Osteoblast (primary cell): Measurements from ENCODE around the gene CACNA1E. TPM values are rescaled to one million over a fixed set of nuclear protein-coding genes. Genes with fewer than 3 reads are reported as not detected.

Experiments used
- DNase-seq: peaks from one replicate; pipeline ENCODE4 v3.0.0; 2011; ENCODE audit warnings: low spot score, mixed read lengths; ENCODE audit not compliant: insufficient read length; ENCODE audit errors: missing footprints
- H2AFZ ChIP-seq: 2 replicates; pipeline ENCODE4 v1.6.0; 2011; ENCODE audit warnings: mild to moderate bottlenecking, low read length
- H3K27ac ChIP-seq: 2 replicates; pipeline ENCODE4 v1.5.1; 2011; ENCODE audit warnings: mild to moderate bottlenecking, low read depth, low read length, moderate library complexity
- H3K27me3 ChIP-seq: 2 replicates; pipeline ENCODE4 v1.6.0; 2012; ENCODE audit warnings: mild to moderate bottlenecking, control low read depth, inconsistent platforms, low read length, moderate library complexity; ENCODE audit not compliant: insufficient read depth
- H3K36me3 ChIP-seq: 2 replicates; pipeline ENCODE4 v1.5.1; 2011; ENCODE audit warnings: mild to moderate bottlenecking, low read length, control low read depth, moderate library complexity; ENCODE audit not compliant: insufficient read depth
- H3K4me1 ChIP-seq: 2 replicates; pipeline ENCODE4 v1.5.1; 2011; ENCODE audit warnings: mild to moderate bottlenecking, low read length, control low read depth, moderate library complexity; ENCODE audit not compliant: insufficient read depth
- H3K4me2 ChIP-seq: 2 replicates; pipeline ENCODE4 v1.6.0; 2011; ENCODE audit warnings: mild to moderate bottlenecking, low read length; ENCODE audit not compliant: insufficient read depth
- H3K4me3 ChIP-seq: fragments of 200-600 bp; sonication (generic); 3 replicates; pipeline ENCODE4 v1.5.1; 2012; ENCODE audit warnings: mild to moderate bottlenecking, low read length, inconsistent platforms; ENCODE audit not compliant: insufficient read depth
- H3K79me2 ChIP-seq: 2 replicates; pipeline ENCODE4 v1.6.0; 2012; ENCODE audit warnings: mild to moderate bottlenecking, low read length, control low read depth, inconsistent platforms; ENCODE audit not compliant: insufficient read depth
- H3K9me3 ChIP-seq: 2 replicates; pipeline ENCODE4 v1.5.1; 2011; ENCODE audit warnings: low read depth, low read length, control low read depth
- H4K20me1 ChIP-seq: 2 replicates; pipeline ENCODE4 v1.6.0; 2012; ENCODE audit warnings: mild to moderate bottlenecking, low read length, control low read depth; ENCODE audit not compliant: insufficient read depth
- total RNA-seq: library from RNA; depleted of rRNA; stranded (reverse); fragments of >200 nt; gene quantifications from 2 replicates; pipeline ENCODE4 v1.2.3, GENCODE V29; 2012
- TF ChIP-seq, protein P1 (sequence below): IDR thresholded peaks from 2 replicates; pipeline ENCODE4 v1.5.1; 2011; ENCODE audit warnings: mild to moderate bottlenecking, low read depth, low read length, moderate library complexity; ENCODE audit errors: extremely low read depth

CACNA1E gene
- total RNA-seq, 1 donor, result under 0.01 TPM

DNA sequence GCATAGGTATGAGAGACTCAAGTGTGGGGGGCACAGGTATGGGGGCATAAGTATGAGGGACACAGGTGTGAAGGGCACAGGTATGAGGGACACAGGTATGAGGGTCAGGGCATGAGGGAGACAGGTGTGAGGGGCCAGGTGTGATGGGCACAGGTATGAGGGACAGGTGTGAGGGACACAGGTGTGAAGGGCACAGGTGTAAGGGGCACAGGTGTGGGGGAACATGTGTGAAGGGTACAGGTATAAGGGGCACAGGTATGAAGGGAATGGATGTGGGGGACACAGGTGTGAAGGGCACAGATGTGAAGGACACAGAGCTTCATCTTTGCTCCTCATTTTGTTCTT is 41.2 kb upstream of the CACNA1E start:
- TF ChIP-seq, protein P1, sequence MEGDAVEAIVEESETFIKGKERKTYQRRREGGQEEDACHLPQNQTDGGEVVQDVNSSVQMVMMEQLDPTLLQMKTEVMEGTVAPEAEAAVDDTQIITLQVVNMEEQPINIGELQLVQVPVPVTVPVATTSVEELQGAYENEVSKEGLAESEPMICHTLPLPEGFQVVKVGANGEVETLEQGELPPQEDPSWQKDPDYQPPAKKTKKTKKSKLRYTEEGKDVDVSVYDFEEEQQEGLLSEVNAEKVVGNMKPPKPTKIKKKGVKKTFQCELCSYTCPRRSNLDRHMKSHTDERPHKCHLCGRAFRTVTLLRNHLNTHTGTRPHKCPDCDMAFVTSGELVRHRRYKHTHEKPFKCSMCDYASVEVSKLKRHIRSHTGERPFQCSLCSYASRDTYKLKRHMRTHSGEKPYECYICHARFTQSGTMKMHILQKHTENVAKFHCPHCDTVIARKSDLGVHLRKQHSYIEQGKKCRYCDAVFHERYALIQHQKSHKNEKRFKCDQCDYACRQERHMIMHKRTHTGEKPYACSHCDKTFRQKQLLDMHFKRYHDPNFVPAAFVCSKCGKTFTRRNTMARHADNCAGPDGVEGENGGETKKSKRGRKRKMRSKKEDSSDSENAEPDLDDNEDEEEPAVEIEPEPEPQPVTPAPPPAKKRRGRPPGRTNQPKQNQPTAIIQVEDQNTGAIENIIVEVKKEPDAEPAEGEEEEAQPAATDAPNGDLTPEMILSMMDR, result no peak
- H3K27ac ChIP-seq, result no peak overlapping the region
- H2AFZ ChIP-seq, result no peak overlapping the region
- no peaks in the 10 kb centered on the region for H3K79me2 ChIP-seq
- no peak overlapping the region for H3K4me2 ChIP-seq
- no peak for DNase-seq
- H4K20me1 ChIP-seq, result no peaks in the 10 kb centered on the region
- H3K36me3 ChIP-seq, result no peaks in the 10 kb centered on the region
- no peak overlapping the region for H3K4me3 ChIP-seq
- no peaks in the 10 kb centered on the region for H3K27me3 ChIP-seq
- no peaks in the 10 kb centered on the region for H3K9me3 ChIP-seq
- no peaks in the 10 kb centered on the region for H3K4me1 ChIP-seq

DNA sequence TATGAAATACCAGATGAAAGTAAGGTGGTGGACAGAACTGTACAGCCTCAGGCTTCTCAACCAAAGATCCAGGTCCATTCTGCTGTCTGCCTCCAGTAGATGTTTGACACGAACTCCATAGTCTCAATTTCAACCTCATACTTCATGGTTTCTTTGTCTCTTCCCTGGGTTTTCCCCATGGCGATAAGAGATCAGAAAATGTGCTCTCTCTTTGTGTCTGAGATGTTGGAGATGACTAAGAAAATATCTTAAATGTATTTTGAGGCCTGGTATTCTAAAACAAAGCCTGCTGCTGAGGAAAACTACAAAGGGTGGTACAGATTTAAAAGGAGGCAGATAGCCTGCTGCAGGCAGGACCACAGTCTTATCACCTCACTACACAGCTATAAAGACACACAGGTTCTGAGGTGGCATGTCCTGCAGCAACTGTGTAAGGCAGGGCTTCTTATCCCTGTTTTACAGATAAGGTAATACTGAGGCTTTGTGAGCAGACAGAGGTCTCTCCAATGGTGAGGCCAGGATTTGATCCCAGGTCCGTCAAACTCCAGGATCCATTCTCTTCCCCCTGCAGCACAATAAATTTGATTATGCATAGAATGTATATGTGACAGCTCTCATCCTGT is 40.0 kb upstream of the CACNA1E start:
- H3K27ac ChIP-seq, result no peak overlapping the region
- H4K20me1 ChIP-seq, result no peaks in the 10 kb centered on the region
- H3K4me1 ChIP-seq, result no peaks in the 10 kb centered on the region
- H3K36me3 ChIP-seq, result no peaks in the 10 kb centered on the region
- no peaks in the 10 kb centered on the region for H3K9me3 ChIP-seq
- no peak overlapping the region for H3K4me2 ChIP-seq
- no peaks in the 10 kb centered on the region for H3K27me3 ChIP-seq
- DNase-seq, result no peak
- H3K79me2 ChIP-seq, result no peaks in the 10 kb centered on the region
- no peak overlapping the region for H2AFZ ChIP-seq
- TF ChIP-seq, protein P1, result no peak
- H3K4me3 ChIP-seq, result no peak overlapping the region

DNA sequence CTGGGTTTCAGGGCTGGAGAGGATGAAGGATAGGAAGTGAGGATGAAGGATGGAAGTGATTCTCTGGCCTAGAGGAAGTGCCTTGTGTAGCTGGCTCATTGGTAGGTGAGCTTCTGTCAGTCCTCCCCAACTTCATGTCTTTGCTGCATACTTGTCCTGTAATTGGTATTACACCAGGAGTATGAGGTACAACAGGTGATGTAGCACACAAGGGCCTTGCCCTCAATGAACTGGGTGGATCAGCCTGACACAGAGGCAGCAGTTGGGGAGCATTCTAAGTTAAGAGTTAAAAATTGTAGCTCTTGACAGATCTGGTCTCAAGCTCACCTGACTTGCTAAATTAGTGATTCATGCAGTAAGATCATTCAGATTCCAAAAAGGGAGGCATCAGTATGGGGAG is 37.9 kb upstream of the CACNA1E start:
- TF ChIP-seq, protein P1, result no peak
- H3K36me3 ChIP-seq, result no peaks in the 10 kb centered on the region
- H3K4me3 ChIP-seq, result no peak overlapping the region
- H3K79me2 ChIP-seq, result no peaks in the 10 kb centered on the region
- DNase-seq, result no peak
- H3K9me3 ChIP-seq, result no peaks in the 10 kb centered on the region
- H3K4me1 ChIP-seq, result no peaks in the 10 kb centered on the region
- H3K4me2 ChIP-seq, result no peak overlapping the region
- H3K27me3 ChIP-seq, result no peaks in the 10 kb centered on the region
- no peaks in the 10 kb centered on the region for H4K20me1 ChIP-seq
- no peak overlapping the region for H3K27ac ChIP-seq
- H2AFZ ChIP-seq, result no peak overlapping the region

DNA sequence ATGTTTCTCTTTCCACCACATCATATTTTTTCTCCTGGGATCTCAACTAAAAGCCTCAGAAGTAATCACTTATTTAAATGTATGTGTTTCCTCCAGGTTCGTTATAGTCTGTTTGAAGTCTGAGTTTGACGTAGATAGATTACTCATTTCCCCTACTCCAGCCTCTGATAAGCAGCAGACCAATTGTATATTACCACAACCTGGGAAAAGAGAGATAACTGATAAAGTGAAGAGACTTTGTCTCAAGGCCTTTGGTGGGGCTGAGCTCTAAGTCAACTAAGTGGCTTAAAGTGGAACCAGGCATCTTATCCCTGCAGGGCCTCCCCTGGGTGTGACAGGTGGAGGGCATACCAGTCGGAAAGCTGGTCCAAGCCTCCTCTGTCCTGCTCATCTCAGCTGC is 34.9 kb upstream of the CACNA1E start:
- Histone ChIP-seq H3K79me2 (no peaks in the 10 kb centered on the region), H2AFZ (no peak overlapping the region), H4K20me1 (no peaks in the 10 kb centered on the region), H3K4me2 (no peak overlapping the region), H3K27ac (no peak overlapping the region), H3K36me3 (no peaks in the 10 kb centered on the region), H3K4me3 (no peak overlapping the region), H3K27me3 (no peaks in the 10 kb centered on the region), H3K9me3 (no peaks in the 10 kb centered on the region), H3K4me1 (no peaks in the 10 kb centered on the region)
- no peak for DNase-seq
- TF ChIP-seq, protein P1, result no peak
